GM18502 (cell line): ENCODE data around the gene RNF130.

Experiments used
- ATAC-seq: cut with Tn5 transposase; IDR thresholded peaks from one replicate; pipeline ENCODE4 v1.9.1; 2021; ENCODE audit warnings: mild to moderate bottlenecking; ENCODE audit not compliant: unreplicated experiment, poor library complexity

Gene RNF130

GRCh38 chr5:180067986-180068385, 3.6 kb downstream of the RNF130 start:
- ATAC-seq: no peak

DNA sequence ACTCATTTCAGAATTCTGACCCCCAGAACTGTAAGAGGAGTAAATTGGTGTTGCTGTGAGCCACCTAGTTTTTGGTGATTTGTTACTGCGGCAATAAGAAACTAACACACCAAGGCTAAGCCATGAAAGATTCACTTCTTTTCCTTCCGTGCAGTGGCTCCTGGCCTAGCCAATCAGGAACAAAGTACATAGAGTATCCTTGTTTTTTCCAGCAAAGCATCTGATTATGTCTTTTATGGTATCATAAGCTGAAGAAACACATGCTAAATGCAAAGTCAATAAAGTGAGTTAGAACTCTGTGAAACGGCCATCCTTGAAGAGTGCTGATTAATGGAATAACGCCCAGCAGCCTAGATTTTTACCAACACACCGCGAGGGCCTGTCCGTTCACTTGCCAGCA, 11.4 kb downstream of the RNF130 start:
- no peak for ATAC-seq

GRCh38 chr5:180059326-180059725, 12.2 kb downstream of the RNF130 start:
- ATAC-seq: no peak

DNA sequence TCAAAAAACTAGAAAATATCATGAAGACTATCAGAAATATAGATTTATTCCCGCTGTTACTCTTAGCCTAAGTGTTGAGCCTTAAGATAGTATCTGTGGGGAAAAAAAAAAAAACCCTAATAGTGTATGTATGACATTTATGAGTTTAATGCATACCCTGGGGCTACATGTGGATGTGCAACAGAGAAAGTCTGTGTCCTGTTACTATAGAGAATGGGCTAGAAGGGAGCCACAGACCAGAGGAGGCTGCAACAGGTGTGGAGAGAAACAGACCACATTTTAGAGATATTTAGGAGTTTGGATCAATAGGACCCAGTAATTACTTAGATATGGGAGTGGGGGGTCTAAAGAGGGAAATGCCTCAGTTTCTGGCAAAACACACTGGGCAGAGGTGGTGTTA, 15.4 kb downstream of the RNF130 start:
- no peak for ATAC-seq

DNA sequence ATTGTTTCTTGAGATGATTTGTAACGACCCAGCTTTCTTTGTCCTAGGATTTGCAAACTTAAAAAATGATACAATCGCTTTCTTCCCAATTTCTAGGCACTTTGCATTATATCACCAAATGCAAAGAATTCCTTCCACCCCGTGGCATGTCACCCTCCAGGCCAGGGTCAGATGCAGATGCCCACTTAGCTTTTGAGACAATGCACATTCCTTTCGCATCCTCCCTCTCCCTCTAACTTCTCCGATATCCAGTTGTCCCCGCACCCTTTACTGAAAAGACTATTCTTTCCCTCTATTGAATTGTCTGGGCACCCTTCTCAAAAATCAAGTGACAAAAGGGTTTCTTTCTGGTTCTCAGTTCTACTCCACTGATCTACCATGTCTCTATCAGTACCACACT, 17.3 kb downstream of the RNF130 start:
- ATAC-seq: no peak

DNA sequence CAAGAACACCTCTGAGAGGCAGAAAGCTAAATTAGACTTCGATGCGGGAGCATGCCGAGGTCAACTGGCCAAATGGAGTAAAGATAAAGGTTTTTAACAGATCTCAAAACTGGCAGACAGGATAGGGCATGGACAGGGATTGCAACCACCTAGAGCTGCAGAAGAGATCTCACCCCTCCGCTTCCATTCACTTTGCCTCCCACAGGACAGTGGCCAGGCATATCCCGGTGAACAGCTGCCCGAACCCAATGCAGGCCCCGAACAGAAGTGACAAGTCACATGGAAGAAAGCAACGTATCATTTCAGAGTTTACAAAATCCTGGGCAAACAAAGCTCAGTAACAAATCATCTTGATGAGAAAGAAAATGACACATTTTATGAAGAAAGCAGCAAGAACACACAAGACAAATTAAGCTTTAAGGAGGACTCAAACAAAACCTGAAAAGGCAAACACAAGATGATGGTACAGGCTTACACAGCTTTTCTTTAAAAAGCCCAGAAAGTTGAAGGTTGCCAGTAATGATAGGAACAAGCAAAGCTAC, 18.4 kb downstream of the RNF130 start:
- ATAC-seq: no peak

- no peak for ATAC-seq
Observed at GRCh38 chr5:180052211-180052818, 19.2 kb downstream of the RNF130 start.

- ATAC-seq: no peak
Observed at GRCh38 chr5:180050121-180050940, 21.2 kb downstream of the RNF130 start.

GRCh38 chr5:180049185-180049548, 22.4 kb downstream of the RNF130 start:
- ATAC-seq: no peak

DNA sequence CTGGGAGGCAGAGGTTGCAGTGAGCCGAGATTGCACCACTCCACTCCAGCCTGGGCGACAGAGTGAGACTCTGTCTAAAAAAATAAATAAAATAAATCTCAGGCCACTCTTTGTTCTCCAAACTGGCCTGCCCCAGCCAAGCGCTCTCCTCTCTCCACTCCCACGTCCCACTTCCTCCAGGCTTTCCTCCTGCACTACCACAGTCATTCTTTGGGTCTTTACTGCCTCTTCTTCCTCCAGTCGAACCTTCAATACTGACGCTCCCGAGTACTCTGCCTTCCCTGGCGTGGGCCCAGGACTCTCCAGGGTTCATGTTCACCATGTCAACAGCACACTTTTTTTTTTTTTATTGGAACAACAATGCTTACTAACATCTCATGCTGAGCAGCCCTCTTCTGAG, 23.9 kb downstream of the RNF130 start:
- no peak for ATAC-seq

DNA sequence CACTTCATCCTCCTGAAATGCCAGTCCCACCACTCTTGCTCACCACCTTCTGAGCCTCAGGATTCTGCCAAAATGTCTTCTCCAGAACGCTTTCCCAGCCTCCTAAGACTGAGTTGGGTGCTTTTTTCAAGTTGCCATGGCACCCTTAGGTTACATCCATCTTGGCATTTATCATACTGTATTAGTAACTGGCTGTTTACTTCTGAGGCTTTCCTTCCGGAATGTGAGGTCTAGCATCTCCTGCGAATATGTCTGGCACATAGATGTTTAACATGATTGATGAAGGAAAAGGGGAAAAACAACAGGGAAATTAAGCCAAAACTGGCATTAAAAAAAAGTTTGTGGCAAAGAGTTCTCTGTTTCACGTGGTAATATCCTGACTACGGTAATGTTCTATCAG, 24.9 kb downstream of the RNF130 start:
- ATAC-seq: no peak

- no peak for ATAC-seq
Observed at GRCh38 chr5:180045889-180046499, 25.6 kb downstream of the RNF130 start.

DNA sequence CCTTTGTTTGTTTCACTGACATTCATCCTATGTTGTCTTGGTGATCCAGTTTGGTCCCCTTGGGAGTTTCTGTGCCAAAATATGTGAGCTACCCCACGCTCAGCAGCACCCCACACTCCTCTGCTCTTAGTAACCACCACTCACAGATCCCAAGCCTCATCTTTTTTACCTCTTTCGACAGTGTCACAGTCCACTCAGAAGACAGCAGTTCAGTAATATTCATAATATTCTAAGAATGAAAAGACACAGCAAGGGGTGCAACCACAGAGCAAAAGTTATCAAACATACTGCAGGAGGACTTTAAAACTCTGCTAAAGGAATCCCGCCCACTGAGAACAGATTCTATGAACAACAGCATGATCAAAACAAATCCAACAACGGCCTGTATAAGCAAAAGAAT, 28.2 kb downstream of the RNF130 start:
- ATAC-seq: no peak

DNA sequence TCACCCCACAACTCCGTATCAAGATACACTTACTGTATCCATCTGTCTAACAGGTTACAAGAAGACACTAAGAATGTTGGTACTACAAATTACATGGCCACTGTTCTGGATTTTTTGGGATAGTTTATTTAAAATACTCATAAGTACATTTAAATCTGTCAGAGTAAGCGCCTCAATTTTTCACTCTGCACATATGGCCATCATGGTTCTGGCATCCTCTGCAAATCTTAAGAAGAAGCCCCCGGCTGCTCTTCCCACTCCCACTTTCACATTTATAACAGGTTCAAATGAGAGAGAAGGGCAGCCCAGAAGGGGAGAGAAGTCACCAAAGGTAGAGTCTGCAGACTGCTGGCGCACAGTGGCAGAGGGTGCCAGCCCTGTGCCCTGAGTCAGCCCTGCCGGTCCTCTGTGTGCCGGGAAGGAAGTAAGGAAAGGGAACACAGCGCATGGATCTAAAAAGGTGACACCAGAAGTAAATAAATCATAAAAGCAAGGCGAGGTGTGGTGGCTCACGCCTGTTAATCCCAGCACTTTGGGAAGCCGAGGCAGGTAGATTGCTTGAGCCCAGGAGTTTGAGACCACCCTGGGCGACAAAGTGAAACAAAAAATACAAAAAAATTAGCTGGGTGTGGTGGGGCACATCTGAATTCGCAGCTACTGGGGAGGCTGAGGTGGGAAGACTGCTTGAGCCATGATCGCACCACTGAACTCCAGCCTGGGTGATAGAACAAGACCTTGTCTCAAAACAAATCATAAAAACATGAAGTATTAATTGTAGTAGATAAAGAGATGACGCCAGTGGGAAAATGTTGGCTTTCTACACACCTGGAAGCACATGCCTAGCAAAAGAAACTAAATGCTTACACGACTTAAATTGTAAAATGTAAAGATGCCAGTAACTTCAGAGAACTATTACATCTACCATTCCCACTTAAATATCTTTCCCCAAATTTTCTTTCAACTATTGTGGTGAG, 30.0 kb downstream of the RNF130 start:
- ATAC-seq: no peak

DNA sequence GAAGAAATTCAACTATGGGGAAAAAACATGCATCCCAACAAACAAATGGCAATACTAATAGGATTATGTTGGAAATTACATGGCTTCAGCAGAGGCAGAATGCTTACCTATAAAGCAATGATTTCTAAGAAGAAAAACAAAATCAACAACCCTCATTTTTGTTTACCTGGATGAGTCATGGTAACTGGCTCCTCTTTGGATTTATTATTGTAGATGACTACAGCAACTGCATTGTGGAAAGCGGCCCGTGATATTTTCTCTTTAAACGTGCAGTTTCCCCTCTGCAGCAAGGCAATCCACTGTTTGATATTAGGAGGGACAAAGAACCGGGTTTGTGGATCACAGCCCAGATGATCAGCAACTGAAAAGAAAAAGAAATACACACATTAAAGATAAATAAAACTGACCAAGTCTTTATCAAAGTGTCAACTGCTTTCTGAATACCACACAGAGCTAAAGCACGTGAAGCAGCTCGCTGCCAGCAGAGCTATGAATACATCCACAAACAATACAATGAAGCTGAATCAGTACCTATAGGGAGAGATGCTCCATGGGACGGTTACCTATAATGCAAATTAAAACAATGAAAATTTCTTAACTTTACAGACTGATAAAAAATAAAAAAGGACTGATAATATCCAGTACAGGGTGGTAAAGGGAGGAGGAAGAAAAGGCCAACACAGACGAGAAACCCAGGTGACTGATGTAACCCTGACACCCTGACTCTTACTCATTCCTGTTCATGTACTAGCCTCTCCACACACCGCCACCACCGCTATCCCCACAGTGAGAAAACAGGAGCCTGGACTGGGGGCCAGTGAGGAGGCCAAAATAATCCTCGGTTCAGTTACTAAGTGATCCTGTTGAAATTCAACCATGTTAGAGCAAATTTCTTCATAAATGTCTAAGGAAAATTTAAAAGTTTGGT, 31.0 kb downstream of the RNF130 start:
- ATAC-seq: no peak

DNA sequence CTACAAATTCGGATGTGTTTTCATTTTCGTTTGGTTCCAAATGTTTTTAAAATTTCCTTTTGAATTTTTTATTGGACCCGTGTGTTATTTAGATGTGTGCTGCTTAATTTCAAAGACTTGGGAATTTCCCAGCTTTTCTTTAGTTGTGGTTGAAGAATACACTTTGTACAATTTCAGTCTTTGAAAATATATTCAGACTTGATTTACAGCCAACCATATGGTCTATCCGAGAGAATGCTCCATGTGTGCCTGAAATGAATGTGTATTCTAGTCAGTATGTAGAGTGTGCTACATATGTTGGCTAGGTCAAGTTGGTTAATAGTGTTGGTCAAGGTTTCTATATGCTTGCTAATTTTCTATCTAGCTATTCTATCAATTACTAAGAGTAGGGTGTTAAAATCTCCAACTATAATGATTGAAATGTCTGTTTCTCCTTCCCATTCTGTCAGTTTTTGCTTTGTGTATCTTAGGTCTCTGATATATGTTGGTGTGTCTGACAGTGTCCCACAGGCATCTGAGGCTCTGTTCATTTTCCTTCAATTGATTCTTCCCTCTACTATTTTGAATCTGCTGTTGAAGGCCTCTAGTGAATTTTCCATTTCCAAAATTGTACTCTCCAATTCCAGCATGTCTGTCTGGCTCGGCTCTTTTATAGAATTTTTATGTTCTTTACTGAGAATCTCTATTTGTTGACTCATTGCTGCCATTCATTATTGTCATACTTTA, 36.2 kb downstream of the RNF130 start:
- ATAC-seq: no peak

DNA sequence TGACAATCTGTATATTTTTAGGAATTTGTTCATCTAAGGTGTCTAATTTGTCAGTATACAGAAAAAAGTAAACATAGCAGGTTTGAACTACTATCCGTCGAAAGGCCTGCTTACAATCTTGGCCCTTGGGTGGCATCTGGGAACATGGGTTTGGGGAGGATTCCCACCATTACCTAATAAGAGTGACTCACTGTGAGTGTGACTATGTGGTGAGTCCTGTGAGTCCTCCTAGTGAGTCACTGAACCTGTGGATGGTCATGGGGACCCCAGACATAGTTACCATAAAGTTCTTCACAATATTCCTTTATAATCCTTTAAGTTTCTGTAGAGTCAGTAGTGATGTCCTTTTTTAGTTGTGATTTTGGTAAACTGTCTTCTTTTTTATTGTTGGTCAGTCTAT, 37.0 kb downstream of the RNF130 start:
- ATAC-seq: no peak

DNA sequence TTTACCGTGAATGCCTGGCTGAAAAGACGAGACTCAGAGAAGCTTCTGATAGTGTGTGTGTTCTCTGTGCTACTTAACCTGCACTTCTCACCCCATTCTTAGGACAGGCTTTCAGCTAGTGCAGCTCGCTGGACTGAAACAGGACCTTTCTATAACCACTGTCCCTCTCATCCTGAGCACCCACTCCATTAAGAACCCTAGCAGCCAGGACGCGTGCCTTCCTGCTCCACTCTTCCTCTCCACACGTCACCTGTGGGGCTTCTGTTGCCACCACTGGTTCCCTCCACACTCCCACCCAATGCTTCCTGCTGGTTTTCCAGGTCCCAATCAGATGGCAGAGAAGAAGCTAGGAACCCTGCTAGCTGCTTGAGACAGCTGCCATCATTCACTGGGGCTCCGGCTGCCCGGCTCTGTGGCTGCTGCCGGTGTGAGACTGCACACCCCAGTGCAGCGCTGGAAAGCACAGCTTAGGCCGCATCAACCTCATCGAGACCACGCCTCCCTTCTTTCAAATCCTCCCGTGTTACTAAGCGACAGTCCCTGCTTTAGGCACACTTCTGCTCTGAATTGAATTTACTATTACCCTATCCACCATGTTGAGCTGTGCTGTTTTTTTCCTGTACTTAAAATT, 44.0 kb downstream of the RNF130 start:
- no peak for ATAC-seq
